SK-N-SH treated with all-trans-retinoic acid at 6 μM for 48 hours (cell line): ENCODE data around the gene NTN3.

Experiments used
- ATAC-seq: fragments of 200-7000 bp; cut with Tn5 transposase; 3 replicates; pipeline ENCODE4 v1.9.1; 2020; ENCODE audit warnings: mild to moderate bottlenecking, moderate library complexity
- ARNTL ChIP-seq: fragments of 450-650 bp; formaldehyde crosslinking; IDR thresholded peaks from 2 replicates; pipeline ENCODE4 v1.5.0; 2020; ENCODE audit warnings: low read depth, mild to moderate bottlenecking, moderate library complexity, borderline replicate concordance
- CREB5 ChIP-seq: fragments of 250-450 bp; sonication (Bioruptor Pico); IDR thresholded peaks from 2 replicates; pipeline ENCODE4 v1.5.1; 2020; ENCODE audit warnings: low read depth, mild to moderate bottlenecking, moderate library complexity
- CSDC2 ChIP-seq: fragments of 250-450 bp; sonication (Bioruptor Pico); IDR thresholded peaks from 2 replicates; pipeline ENCODE4 v1.5.0; 2020; ENCODE audit warnings: mild to moderate bottlenecking, moderate library complexity
- CSRNP3 ChIP-seq: fragments of 250-450 bp; sonication (Bioruptor Pico); IDR thresholded peaks from 2 replicates; pipeline ENCODE4 v1.5.1; 2021; ENCODE audit warnings: mild to moderate bottlenecking, moderate library complexity
- ESRRG ChIP-seq: fragments of 250-450 bp; sonication (Bioruptor Pico); IDR thresholded peaks from 2 replicates; pipeline ENCODE4 v1.6.1; 2021; ENCODE audit warnings: mild to moderate bottlenecking
- GLIS3 ChIP-seq: fragments of 250-450 bp; sonication (Bioruptor Pico); IDR thresholded peaks from 2 replicates; pipeline ENCODE4 v1.5.0; 2020; ENCODE audit warnings: mild to moderate bottlenecking, moderate library complexity
- ISL1 ChIP-seq: fragments of 250-450 bp; sonication (Bioruptor Pico); IDR thresholded peaks from 2 replicates; pipeline ENCODE4 v2.1.2; 2022; ENCODE audit warnings: mild to moderate bottlenecking, moderate library complexity
- OSR1 ChIP-seq: fragments of 250-450 bp; sonication (Bioruptor Pico); IDR thresholded peaks from 2 replicates; pipeline ENCODE4 v1.8.0; 2022; ENCODE audit warnings: moderate library complexity, mild to moderate bottlenecking, inconsistent platforms
- PATZ1 ChIP-seq: fragments of 250-450 bp; sonication (Bioruptor Pico); IDR thresholded peaks from 2 replicates; pipeline ENCODE4 v1.8.0; 2020; ENCODE audit warnings: mild to moderate bottlenecking, moderate library complexity, borderline replicate concordance
- RARB ChIP-seq: fragments of 250-450 bp; sonication (Bioruptor Pico); IDR thresholded peaks from 2 replicates; pipeline ENCODE4 v1.8.0; 2021; ENCODE audit warnings: mild to moderate bottlenecking, moderate library complexity
- SNAI2 ChIP-seq: fragments of 250-450 bp; sonication (Bioruptor Pico); IDR thresholded peaks from 2 replicates; pipeline ENCODE4 v1.5.0; 2020; ENCODE audit warnings: mild to moderate bottlenecking, moderate library complexity
- TOX ChIP-seq: fragments of 250-450 bp; sonication (Bioruptor Pico); IDR thresholded peaks from 2 replicates; pipeline ENCODE4 v1.8.0; 2021; ENCODE audit warnings: mild to moderate bottlenecking, moderate library complexity, borderline replicate concordance
- TSHZ2 ChIP-seq: fragments of 250-450 bp; sonication (Bioruptor Pico); IDR thresholded peaks from 2 replicates; pipeline ENCODE4 v1.5.0; 2020; ENCODE audit warnings: mild to moderate bottlenecking, moderate library complexity
- ZFP3 ChIP-seq: fragments of 250-450 bp; sonication (Bioruptor Pico); IDR thresholded peaks from 2 replicates; pipeline ENCODE4 v1.5.0; 2020; ENCODE audit warnings: mild to moderate bottlenecking, moderate library complexity
- ZNF565 ChIP-seq: fragments of 450-650 bp; formaldehyde crosslinking; conservative IDR thresholded peaks from 2 replicates; pipeline ENCODE4 v1.5.0; 2020; ENCODE audit warnings: low read depth, mild to moderate bottlenecking, moderate library complexity
- ZNF70 ChIP-seq: fragments of 450-650 bp; formaldehyde crosslinking; IDR thresholded peaks from 2 replicates; pipeline ENCODE4 v1.5.0; 2020; ENCODE audit warnings: mild to moderate bottlenecking, moderate library complexity
- ZNF8 ChIP-seq: fragments of 450-650 bp; formaldehyde crosslinking; IDR thresholded peaks from 2 replicates; pipeline ENCODE4 v1.5.0; 2020; ENCODE audit warnings: mild to moderate bottlenecking, moderate library complexity

NTN3 gene

GRCh38 chr16:2422123-2422867, 48.8 kb upstream of the NTN3 start (continued):
- TF ChIP-seq CSDC2 (CRISPR knock-in tag) = no peak

- ATAC-seq = no peak
- no peak for TF ChIP-seq CSDC2 (CRISPR knock-in tag)
- TF ChIP-seq ZFP3 = no peak
- TF ChIP-seq, all 23 proteins: peak for 0
Observed at GRCh38 chr16:2424061-2425007, 46.8 kb upstream of the NTN3 start.

- ATAC-seq = no peak
Observed at GRCh38 chr16:2425008-2425518, 46.0 kb upstream of the NTN3 start.

GRCh38 chr16:2425825-2426430, 45.2 kb upstream of the NTN3 start:
- ATAC-seq = no peak
- TF ChIP-seq CREB5 (CRISPR knock-in tag) (no peak), ZNF565 (no peak), ZNF70 (CRISPR knock-in tag) (no peak), TSHZ2 (CRISPR knock-in tag) (no peak), ISL1 (CRISPR knock-in tag) (no peak), RARB (CRISPR knock-in tag) (no peak), ZNF8 (CRISPR knock-in tag) (no peak), CSRNP3 (no peak), ARNTL (CRISPR knock-in tag) (no peak), ZFP3 (no peak), OSR1 (CRISPR knock-in tag) (no peak)

More at GRCh38 chr16:2425008-2425518, 46.0 kb upstream of the NTN3 start:
- TF ChIP-seq OSR1 (CRISPR knock-in tag) (no peak), TOX (CRISPR knock-in tag) (no peak), RARB (CRISPR knock-in tag) (no peak), ESRRG (no peak), CREB5 (CRISPR knock-in tag) (no peak), ZNF565 (no peak), ZNF8 (CRISPR knock-in tag) (no peak), ARNTL (CRISPR knock-in tag) (no peak), SNAI2 (CRISPR knock-in tag) (no peak), ISL1 (CRISPR knock-in tag) (no peak), CSDC2 (CRISPR knock-in tag) (no peak), PATZ1 (CRISPR knock-in tag) (no peak), GLIS3 (no peak)
